HCT116 (cell line): Measurements from ENCODE around the gene MTOR. TPM values are rescaled to one million over a fixed set of nuclear protein-coding genes. Genes with fewer than 3 reads are reported as not detected.

Experiments used
- ATAC-seq: fragments of 200-7000 bp; cut with Tn5 transposase; 2 replicates; pipeline ENCODE4 v1.9.1; 2020; ENCODE audit warnings: mild to moderate bottlenecking, moderate library complexity
- BruUV-seq: library from RNA; stranded (reverse); fragments of 400-500 nt; replicated peaks from 2 replicates; lab custom pipeline; 2021; lab: Mats Ljungman, UMichigan
- CTCF ChIA-PET: fragments of 300-600 bp; sonication (Branson Sonifier 250); formaldehyde crosslinking; loops from one replicate; lab custom pipeline; 2021; ENCODE audit warnings: antibody characterized with exemption; lab: Charles Lee
- POLR2A ChIA-PET: fragments of 300-600, 350-600 bp; sonication (Branson Sonifier 250); formaldehyde crosslinking; loops from one replicate; lab custom pipeline; 2021; ENCODE audit warnings: antibody characterized with exemption; lab: Charles Lee
- RAD21 ChIA-PET, 2 experiments: fragments of 300-600 bp; sonication (Branson Sonifier 250); formaldehyde crosslinking; loops; one replicate each; lab custom pipeline; 2023; ENCODE audit warnings: low total read pairs in 2 of 2; ENCODE audit not compliant: uncharacterized antibody in 2 of 2, unreplicated experiment in 2 of 2, low non-redundant PET in 1 of 2; lab: Charles Lee
- DNase-seq: peaks from one replicate; pipeline ENCODE4 v3.0.0-alpha.2; 2010; ENCODE audit warnings: low read depth, low spot score
- H2AFZ ChIP-seq: fragments of 200-600 bp; shearing (Covaris generic), sonication (generic); 2 replicates; pipeline ENCODE4 v1.6.1; 2017; ENCODE audit warnings: low read depth, mixed run types, mixed read lengths, antibody characterized with exemption, low read length; ENCODE audit not compliant: poor library complexity, severe bottlenecking
- H3K27ac ChIP-seq: 2 replicates; pipeline ENCODE4 v1.5.1; 2012; ENCODE audit warnings: low read depth, low read length
- H3K27me3 ChIP-seq: fragments of 200-600 bp; sonication (generic); 2 replicates; pipeline ENCODE4 v1.6.1; 2016; ENCODE audit warnings: mixed run types, low read length, mixed read lengths; ENCODE audit not compliant: insufficient read depth
- H3K36me3 ChIP-seq, 2 experiments: fragments of 200-500 bp in 1 of 2; fragments of 200-600 bp in 1 of 2; sonication (Bioruptor generic) in 1 of 2; sonication (generic) in 1 of 2; 2 replicates each; pipeline versions ENCODE4 v1.5.1 to v1.6.1; 2014 to 2016; ENCODE audit warnings: low read length in 2 of 2, inconsistent platforms in 1 of 2, mixed read lengths in 1 of 2, mixed run types in 1 of 2; ENCODE audit not compliant: insufficient read depth in 2 of 2, control insufficient read depth in 1 of 2
- H3K4me1 ChIP-seq, 2 experiments: fragments of 200-600 bp in 1 of 2; sonication (generic) in 1 of 2; 2 replicates each; pipeline versions ENCODE4 v1.5.1 to v1.6.1; 2012 to 2017; ENCODE audit warnings: low read length in 2 of 2, inconsistent platforms in 1 of 2, mild to moderate bottlenecking in 1 of 2, mixed read lengths in 1 of 2, mixed run types in 1 of 2, moderate library complexity in 1 of 2; ENCODE audit not compliant: insufficient read depth in 2 of 2, control insufficient read depth in 1 of 2
- H3K4me2 ChIP-seq: fragments of 200-600 bp; sonication (generic); 2 replicates; pipeline ENCODE4 v1.6.1; 2017; ENCODE audit warnings: mixed run types, low read length, mixed read lengths
- H3K4me3 ChIP-seq, 2 experiments: fragments of 200-600 bp in 1 of 2; sonication (generic) in 1 of 2; replicated peaks in 1 of 2; 2 replicates each; pipeline ENCODE4 v1.5.1; 2011 to 2016; ENCODE audit warnings: low read length in 2 of 2, control low read depth in 1 of 2, low read depth in 1 of 2, mild to moderate bottlenecking in 1 of 2, mixed read lengths in 1 of 2, mixed run types in 1 of 2
- H3K79me2 ChIP-seq: fragments of 200-600 bp; sonication (generic); 2 replicates; pipeline ENCODE4 v1.6.1; 2017; ENCODE audit warnings: mild to moderate bottlenecking, mixed run types, low read length, moderate library complexity, mixed read lengths; ENCODE audit not compliant: insufficient read depth
- H3K9ac ChIP-seq: fragments of 200-600 bp; sonication (generic); 2 replicates; pipeline ENCODE4 v1.6.1; 2016; ENCODE audit warnings: low read length, mixed read lengths
- H3K9me2 ChIP-seq: fragments of 200-600 bp; sonication (generic), shearing (Covaris generic); 2 replicates; pipeline ENCODE4 v1.6.1; 2017; ENCODE audit warnings: mixed run types, mild to moderate bottlenecking, moderate library complexity; ENCODE audit not compliant: insufficient read depth
- H3K9me3 ChIP-seq, 2 experiments: fragments of 200-500 bp in 1 of 2; fragments of 200-600 bp in 1 of 2; sonication (Bioruptor generic) in 1 of 2; sonication (generic) in 1 of 2; 2 replicates each; pipeline ENCODE4 v1.6.1; 2014 to 2017; ENCODE audit warnings: low read length in 2 of 2, mixed read lengths in 2 of 2, inconsistent platforms in 1 of 2, low read depth in 1 of 2, mild to moderate bottlenecking in 1 of 2, mixed run types in 1 of 2, moderate library complexity in 1 of 2; ENCODE audit not compliant: control insufficient read depth in 1 of 2, insufficient read depth in 1 of 2
- H4K20me1 ChIP-seq: fragments of 200-600 bp; sonication (generic), shearing (Covaris generic); 2 replicates; pipeline ENCODE4 v1.6.1; 2017; ENCODE audit warnings: mixed run types, mild to moderate bottlenecking, moderate library complexity; ENCODE audit not compliant: insufficient read depth
- CBX3 ChIP-seq: IDR thresholded peaks from 2 replicates; pipeline ENCODE4 v1.6.1; 2012; ENCODE audit warnings: low read depth
- CEBPB ChIP-seq: IDR thresholded peaks from 2 replicates; pipeline ENCODE4 v1.6.1; 2012; ENCODE audit warnings: low read depth
- EGR1 ChIP-seq: IDR thresholded peaks from 2 replicates; pipeline ENCODE4 v1.6.1; 2012; ENCODE audit warnings: low read depth
- EZH2 ChIP-seq: fragments of 200-600 bp; sonication (generic); IDR thresholded peaks from 2 replicates; pipeline ENCODE4 v1.6.1; 2017; ENCODE audit warnings: antibody characterized with exemption, mixed run types
- EZH2phosphoT487 ChIP-seq: fragments of 200-600 bp; IDR thresholded peaks from 2 replicates; pipeline ENCODE4 v1.6.1; 2018; ENCODE audit warnings: antibody characterized with exemption, borderline replicate concordance
- FOSL1 ChIP-seq: IDR thresholded peaks from 2 replicates; pipeline ENCODE4 v1.6.1; 2012; ENCODE audit warnings: low read depth
- JUND ChIP-seq: IDR thresholded peaks from 2 replicates; pipeline ENCODE4 v1.6.1; 2012
- POLR2A ChIP-seq: IDR thresholded peaks from 2 replicates; pipeline ENCODE4 v1.7.0; 2011; ENCODE audit warnings: borderline replicate concordance; ENCODE audit not compliant: insufficient read depth, insufficient read length; ENCODE audit errors: extremely low read depth
- RAD21 ChIP-seq: IDR thresholded peaks from 2 replicates; pipeline ENCODE4 v1.6.1; 2012; ENCODE audit warnings: low read depth, mild to moderate bottlenecking
- SRF ChIP-seq: IDR thresholded peaks from 2 replicates; pipeline ENCODE4 v1.6.1; 2012; ENCODE audit warnings: low read depth
- TCF7L2 ChIP-seq: IDR thresholded peaks from 2 replicates; pipeline ENCODE4 v1.7.0; 2011; ENCODE audit warnings: borderline replicate concordance, inconsistent platforms; ENCODE audit not compliant: insufficient read depth, insufficient read length; ENCODE audit errors: extremely low read depth
- YY1 ChIP-seq: IDR thresholded peaks from 2 replicates; pipeline ENCODE4 v1.6.1; 2011; ENCODE audit warnings: low read length, low read depth, moderate library complexity, mild to moderate bottlenecking; ENCODE audit not compliant: insufficient replicate concordance; ENCODE audit errors: extremely low read depth
- ZFX ChIP-seq: fragments of 450-650 bp; IDR thresholded peaks from 2 replicates; pipeline ENCODE4 v1.6.1; 2017
- ZNF274 ChIP-seq: fragments of 200-500 bp; sonication (Bioruptor generic); IDR thresholded peaks from 2 replicates; pipeline ENCODE4 v1.6.1; 2014; ENCODE audit warnings: mild to moderate bottlenecking, low read depth, low read length, inconsistent platforms
- intact Hi-C: fragments of 100-400 bp; cut with micrococcal nuclease; formaldehyde crosslinking; loops from 2 replicates; pipeline ENCODE4 v1.10.0; 2022
- total RNA-seq: library from RNA; stranded (reverse); gene quantifications from one replicate; pipeline ENCODE4 v1.2.1, GENCODE V29; 2021; ENCODE audit not compliant: unreplicated experiment
- TF ChIP-seq, protein P1 (sequence below): IDR thresholded peaks from 2 replicates; pipeline ENCODE4 v1.6.1; 2012; ENCODE audit warnings: low read depth
- TF ChIP-seq, protein P2 (sequence below): IDR thresholded peaks from 2 replicates; pipeline ENCODE4 v1.6.1; 2012
- TF ChIP-seq, protein P3 (sequence below): IDR thresholded peaks from 2 replicates; pipeline ENCODE4 v1.6.1; 2012

Gene MTOR
- total RNA-seq, 1 experiment from 2014 or later, result 42.2 TPM

DNA sequence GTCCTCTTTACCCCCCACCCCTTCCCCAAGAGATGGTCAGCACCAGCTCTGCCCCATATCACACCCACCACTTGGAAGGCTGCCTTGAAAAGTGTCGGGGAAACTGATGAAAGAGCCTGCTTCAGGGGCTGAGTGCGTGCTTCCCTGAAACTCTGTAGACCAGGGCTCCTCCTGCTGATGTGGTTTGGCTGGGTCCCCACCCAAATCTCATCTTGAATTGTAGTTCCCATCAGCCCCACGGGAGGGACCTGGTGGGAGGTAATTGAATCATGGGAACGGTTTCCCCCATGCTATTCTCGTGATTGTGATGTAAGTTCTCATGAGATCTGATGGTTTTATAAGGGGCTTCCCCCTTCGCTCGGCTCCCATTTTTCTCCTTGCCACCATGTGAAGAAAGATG, 47.0 kb upstream of the MTOR start (continued):
- TF ChIP-seq, protein P1, sequence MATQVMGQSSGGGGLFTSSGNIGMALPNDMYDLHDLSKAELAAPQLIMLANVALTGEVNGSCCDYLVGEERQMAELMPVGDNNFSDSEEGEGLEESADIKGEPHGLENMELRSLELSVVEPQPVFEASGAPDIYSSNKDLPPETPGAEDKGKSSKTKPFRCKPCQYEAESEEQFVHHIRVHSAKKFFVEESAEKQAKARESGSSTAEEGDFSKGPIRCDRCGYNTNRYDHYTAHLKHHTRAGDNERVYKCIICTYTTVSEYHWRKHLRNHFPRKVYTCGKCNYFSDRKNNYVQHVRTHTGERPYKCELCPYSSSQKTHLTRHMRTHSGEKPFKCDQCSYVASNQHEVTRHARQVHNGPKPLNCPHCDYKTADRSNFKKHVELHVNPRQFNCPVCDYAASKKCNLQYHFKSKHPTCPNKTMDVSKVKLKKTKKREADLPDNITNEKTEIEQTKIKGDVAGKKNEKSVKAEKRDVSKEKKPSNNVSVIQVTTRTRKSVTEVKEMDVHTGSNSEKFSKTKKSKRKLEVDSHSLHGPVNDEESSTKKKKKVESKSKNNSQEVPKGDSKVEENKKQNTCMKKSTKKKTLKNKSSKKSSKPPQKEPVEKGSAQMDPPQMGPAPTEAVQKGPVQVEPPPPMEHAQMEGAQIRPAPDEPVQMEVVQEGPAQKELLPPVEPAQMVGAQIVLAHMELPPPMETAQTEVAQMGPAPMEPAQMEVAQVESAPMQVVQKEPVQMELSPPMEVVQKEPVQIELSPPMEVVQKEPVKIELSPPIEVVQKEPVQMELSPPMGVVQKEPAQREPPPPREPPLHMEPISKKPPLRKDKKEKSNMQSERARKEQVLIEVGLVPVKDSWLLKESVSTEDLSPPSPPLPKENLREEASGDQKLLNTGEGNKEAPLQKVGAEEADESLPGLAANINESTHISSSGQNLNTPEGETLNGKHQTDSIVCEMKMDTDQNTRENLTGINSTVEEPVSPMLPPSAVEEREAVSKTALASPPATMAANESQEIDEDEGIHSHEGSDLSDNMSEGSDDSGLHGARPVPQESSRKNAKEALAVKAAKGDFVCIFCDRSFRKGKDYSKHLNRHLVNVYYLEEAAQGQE, result no peak
- TF ChIP-seq, protein P2, sequence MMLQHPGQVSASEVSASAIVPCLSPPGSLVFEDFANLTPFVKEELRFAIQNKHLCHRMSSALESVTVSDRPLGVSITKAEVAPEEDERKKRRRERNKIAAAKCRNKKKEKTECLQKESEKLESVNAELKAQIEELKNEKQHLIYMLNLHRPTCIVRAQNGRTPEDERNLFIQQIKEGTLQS, result no peak
- TF ChIP-seq YY1 (no peak), ZFX (no peak), TCF7L2 (no peak), SRF (no peak)

DNA sequence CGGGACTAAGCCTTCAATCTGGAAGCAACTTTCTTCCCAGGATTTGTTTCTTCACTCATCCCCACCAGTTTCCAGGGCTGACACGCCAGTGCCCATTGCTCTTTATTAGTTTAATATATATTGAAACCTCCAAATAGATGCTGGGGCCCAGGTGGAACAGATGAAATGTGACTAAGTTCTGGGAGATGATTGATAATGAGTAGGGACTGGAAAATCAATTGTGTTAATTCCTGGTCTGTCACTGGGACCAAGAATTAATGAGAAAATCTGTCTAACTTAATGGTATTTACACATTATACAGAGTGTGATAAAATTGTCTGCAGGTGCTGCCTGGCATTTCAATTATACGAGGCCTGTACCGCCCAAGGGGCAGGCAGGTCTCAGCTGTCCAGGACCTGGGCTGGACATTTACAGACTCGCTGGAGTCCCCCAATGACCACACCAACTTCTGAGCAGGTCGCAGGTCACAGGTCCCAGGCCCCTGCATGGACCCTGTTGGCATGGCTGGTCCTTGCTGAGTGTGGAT, 46.4 kb upstream of the MTOR start:
- no TSS peak for BruUV-seq
- no peak overlapping the region for H3K27ac ChIP-seq
- no peaks in the 10 kb centered on the region for H3K9me3 ChIP-seq
- no peak overlapping the region for H3K4me3 ChIP-seq
- TF ChIP-seq RAD21, result no peak
- TF ChIP-seq EGR1, result no peak
- TF ChIP-seq, protein P1, result no peak
- TF ChIP-seq, protein P2, result no peak
- no peak for TF ChIP-seq EZH2phosphoT487
- TF ChIP-seq YY1, result no peak
- TF ChIP-seq POLR2A, result no peak
- TF ChIP-seq, protein P3, sequence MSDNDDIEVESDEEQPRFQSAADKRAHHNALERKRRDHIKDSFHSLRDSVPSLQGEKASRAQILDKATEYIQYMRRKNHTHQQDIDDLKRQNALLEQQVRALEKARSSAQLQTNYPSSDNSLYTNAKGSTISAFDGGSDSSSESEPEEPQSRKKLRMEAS, result no peak
- no peak for TF ChIP-seq ZNF274
- no peak for TF ChIP-seq JUND
- no peak for TF ChIP-seq CBX3
- no peak for TF ChIP-seq FOSL1
- TF ChIP-seq EZH2, result no peak
- no peak for TF ChIP-seq CEBPB
- H3K36me3 ChIP-seq, result no peaks in the 10 kb centered on the region
- H3K4me1 ChIP-seq, result no peaks in the 10 kb centered on the region
- H3K9ac ChIP-seq, result no peak overlapping the region
- ATAC-seq (no peak), DNase-seq (no peak)
- no peak overlapping the region for H2AFZ ChIP-seq
- ChIA-PET RAD21 (no interaction called here), CTCF (no interaction called here), POLR2A (no interaction called here)
- H3K79me2 ChIP-seq, result no peaks in the 10 kb centered on the region
- no peak overlapping the region for H3K4me2 ChIP-seq
- intact Hi-C loops, result no loop called here
- no peaks in the 10 kb centered on the region for H3K27me3 ChIP-seq
- H3K9me2 ChIP-seq, result no peaks in the 10 kb centered on the region
- H4K20me1 ChIP-seq, result no peaks in the 10 kb centered on the region
